GM12873 (cell line): Measurements from ENCODE around the gene TEKT5.

Experiments used
- TF ChIP-seq, protein P1 (sequence below): IDR thresholded peaks from 2 replicates; pipeline ENCODE4 v1.5.1; 2012; ENCODE audit warnings: low read depth, mild to moderate bottlenecking, moderate library complexity, low read length, control low read depth; ENCODE audit not compliant: insufficient read depth; ENCODE audit errors: missing control alignments

TEKT5 gene

DNA sequence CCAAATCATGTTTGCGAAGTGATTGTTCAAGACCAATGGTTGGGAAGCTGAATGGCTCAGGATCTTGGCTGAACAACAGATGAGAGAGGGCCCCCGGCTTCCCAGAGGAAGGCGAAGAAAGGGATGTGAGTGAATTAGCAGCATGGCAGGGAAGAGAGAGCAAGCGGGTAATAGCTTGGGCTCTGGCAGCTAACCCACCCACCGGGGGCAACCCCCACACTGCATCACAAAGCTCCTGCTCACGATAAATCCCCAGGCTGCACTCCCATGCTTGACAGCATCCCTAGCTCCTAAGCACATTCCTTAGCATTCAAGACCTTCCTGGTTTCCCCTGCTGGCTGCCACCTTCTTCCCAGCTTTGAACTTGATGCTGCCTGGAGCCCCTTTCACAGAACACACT is 88.1 kb downstream of the TEKT5 start:
- TF ChIP-seq, protein P1, sequence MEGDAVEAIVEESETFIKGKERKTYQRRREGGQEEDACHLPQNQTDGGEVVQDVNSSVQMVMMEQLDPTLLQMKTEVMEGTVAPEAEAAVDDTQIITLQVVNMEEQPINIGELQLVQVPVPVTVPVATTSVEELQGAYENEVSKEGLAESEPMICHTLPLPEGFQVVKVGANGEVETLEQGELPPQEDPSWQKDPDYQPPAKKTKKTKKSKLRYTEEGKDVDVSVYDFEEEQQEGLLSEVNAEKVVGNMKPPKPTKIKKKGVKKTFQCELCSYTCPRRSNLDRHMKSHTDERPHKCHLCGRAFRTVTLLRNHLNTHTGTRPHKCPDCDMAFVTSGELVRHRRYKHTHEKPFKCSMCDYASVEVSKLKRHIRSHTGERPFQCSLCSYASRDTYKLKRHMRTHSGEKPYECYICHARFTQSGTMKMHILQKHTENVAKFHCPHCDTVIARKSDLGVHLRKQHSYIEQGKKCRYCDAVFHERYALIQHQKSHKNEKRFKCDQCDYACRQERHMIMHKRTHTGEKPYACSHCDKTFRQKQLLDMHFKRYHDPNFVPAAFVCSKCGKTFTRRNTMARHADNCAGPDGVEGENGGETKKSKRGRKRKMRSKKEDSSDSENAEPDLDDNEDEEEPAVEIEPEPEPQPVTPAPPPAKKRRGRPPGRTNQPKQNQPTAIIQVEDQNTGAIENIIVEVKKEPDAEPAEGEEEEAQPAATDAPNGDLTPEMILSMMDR: no peak

DNA sequence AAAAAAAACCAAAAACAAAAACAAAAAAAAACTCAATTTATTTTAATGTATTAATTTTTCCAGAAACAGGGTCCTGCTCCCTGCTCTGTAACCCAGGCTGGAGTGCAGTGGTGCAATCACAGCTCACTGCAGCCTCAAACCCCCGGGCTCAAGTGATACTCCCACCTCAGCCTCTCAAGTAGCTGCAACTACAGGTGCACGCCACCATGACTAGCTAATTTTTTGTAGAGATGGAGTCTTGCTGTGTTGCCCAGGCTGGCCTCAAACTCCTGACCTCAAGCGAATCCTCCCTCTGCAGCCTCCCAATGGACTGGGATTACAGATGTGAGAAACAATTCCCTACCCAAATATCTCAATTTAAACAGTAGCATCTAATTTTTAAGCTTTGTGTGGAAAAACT is 89.1 kb downstream of the TEKT5 start:
- TF ChIP-seq, protein P1: no peak

DNA sequence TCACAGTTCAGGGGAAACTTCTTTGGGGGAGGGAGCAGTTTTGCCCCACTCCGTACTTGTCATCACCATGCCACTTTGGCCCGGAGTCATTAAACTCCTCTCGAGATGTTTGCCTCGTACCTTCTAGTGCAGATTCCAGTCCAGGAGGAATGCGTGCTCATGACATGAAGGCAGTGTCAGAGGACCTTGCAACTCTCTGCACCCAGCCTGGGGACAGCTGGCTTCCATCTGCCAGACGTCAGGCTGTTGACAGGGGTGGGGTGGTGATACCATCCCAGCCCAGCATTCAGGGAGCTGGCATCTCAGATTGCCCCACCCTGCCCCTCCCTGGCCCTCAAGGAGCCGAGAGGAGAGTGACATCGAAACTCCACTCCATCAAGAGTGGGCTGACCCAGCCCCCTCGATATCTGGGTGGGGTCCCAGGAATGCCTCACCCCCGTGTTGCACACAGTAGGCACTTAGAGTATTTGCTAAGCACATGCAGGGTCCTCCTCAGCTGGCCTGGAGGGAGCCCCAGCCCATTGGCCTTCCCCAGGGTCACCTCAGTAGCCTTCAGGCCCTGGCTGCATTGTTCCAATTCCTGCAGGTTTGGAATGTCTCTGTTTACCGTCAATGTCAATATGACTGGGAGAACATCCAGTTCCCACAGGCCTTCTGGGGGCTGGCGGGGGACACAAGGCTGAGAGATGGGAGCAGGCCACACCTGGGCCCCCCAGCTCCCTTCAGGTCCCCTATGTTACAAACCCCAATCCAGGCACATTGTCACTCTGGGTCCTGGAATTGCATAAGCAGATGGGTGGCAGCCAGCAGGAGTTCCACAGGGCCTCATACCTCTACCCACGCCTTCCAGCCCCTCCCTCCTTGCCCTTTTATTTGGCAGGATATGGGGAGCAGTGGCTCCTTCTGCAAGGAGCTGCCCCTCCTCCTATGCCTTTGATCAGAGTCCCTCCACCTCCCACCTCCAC is 93.0 kb downstream of the TEKT5 start:
- TF ChIP-seq, protein P1: no peak

DNA sequence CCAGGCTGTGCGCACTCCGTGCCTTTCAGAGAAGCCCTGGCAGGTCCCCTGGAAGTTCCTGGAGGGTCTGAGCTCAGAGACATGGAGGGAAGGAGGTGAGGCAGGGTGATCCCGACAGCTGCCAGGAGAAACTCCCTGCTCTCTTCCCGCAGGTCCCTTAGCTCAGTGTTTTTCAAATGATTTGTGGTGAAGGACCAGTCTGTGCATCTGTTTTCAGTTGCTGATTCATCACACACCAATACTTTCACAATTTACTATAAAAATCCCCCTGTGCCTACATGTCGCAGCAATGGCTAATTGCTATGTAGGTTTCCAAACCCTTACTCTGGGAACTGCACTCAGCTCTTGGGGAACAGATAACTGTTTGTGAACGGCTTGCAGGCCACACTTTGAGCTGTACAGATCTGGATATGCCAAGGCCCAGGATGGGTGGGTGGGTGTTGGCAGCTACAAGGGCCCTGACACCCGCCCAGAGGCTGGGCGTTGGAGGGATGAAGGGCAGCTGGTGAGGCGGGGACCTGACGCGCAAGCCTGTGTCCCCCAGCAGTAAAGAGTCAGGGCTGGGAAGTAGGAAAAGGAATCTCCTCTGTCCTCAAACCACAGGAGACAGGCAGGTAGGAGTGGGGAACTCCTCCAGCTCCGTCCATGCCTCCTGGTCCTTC is 93.8 kb downstream of the TEKT5 start:
- TF ChIP-seq, protein P1: no peak

DNA sequence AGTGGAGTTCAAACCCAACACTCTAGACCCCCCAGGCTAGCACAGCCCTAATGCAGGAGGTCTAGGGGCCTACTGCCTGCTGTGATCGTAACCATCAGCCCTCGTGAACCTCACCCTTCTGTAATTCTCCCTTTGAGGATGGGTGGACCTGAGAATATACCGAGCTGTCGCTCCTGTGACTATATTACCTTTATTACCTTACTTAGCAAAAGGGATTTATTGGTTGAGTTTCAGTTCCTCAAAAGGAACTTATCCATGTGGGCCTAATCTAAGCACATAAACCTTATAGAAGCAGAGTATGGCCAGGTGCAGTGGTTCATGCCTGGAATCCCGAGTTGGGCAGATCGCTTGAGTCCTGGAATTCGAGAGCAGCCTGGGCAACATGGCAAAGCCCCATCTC is 95.1 kb downstream of the TEKT5 start:
- TF ChIP-seq, protein P1: no peak

DNA sequence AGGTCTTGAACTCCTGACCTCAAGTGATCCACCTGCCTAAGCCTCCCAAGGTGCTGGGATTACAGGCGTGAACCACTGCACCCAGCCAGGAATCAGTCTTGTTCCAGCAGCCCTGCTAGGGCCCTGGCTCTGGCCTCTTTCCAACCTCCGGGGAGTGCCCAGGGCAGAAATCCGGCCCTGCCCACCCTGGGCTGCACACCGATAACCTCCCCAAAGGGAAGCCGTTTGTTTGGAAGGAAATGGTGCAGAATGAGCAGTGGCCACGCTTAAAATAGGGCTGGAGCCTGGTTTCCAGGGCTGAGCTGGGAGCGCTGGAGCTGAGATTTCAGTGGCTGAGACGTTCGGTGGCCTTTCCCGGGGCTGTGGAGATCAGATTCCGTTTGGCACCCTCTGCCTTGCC is 96.6 kb downstream of the TEKT5 start:
- TF ChIP-seq, protein P1: no peak

DNA sequence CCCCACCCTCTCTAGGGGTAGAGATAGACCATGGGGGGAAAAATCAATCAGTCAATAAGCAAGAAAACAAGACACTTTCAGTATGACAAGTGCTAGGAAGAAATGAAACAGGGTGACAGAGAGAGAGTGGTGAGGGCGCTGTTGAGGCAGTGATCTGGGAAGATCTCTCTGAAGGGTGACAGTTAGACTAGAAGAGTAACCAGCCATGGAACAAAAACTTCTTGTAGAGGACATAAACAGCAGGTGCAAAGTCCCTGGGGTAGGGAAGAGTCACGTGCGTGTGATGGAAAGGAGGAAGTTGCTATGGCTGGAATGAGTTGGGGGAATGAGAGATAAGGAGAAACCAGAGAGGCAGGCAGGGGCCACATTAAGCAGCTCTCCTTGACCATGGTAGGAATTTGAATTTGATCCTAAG is 97.5 kb downstream of the TEKT5 start:
- TF ChIP-seq, protein P1: peak; percentile 26
